HepG2 (cell line): Measurements from ENCODE around the gene FGD3. TPM values are rescaled to one million over a fixed set of nuclear protein-coding genes. Genes with fewer than 3 reads are reported as not detected.

Experiments
- ATAC-seq: fragments of 200-7000 bp; cut with Tn5 transposase; 3 replicates; pipeline ENCODE4 v1.9.1; 2020; ENCODE audit warnings: mild to moderate bottlenecking, moderate library complexity
- BruUV-seq: library from RNA; stranded (reverse); fragments of 400-500 nt; replicated peaks from 2 replicates; lab custom pipeline; 2021; lab: Mats Ljungman, UMichigan
- CTCF ChIA-PET: fragments of 300-600 bp; formaldehyde crosslinking; extraction: SDS; loops from one replicate; lab custom pipeline; 2021; ENCODE audit warnings: low total read pairs, inconsistent platforms, low intra/inter-chr PET ratio; lab: Yijun Ruan, JAX
- POLR2A ChIA-PET: fragments of 350-600 bp; sonication (Branson Sonifier 250); formaldehyde crosslinking; loops from one replicate; lab custom pipeline; 2020; ENCODE audit warnings: antibody characterized with exemption, inconsistent platforms; lab: Yijun Ruan, JAX
- DNase-seq: peaks from one replicate; pipeline ENCODE4 v3.0.0-alpha.2; 2015; ENCODE audit warnings: low spot score
- FAIRE-seq: peaks from 3 replicates; lab custom pipeline; 2011; peaks lifted over from hg19 to GRCh38; lab: Jason Lieb, UNC
- H2AFZ ChIP-seq: one replicate; pipeline ENCODE4 v1.6.1; 2011; ENCODE audit warnings: low read length, inconsistent platforms
- H3K27ac ChIP-seq: fragments of 300-600 bp; 3 replicates; pipeline ENCODE4 v1.8.0; 2011; ENCODE audit warnings: mixed run types, mild to moderate bottlenecking, mixed read lengths, low read length, inconsistent platforms; ENCODE audit not compliant: insufficient read depth; ENCODE audit errors: extremely low read length
- H3K27me3 ChIP-seq, 2 experiments: fragments of 200-600 bp in 1 of 2; 2 replicates in 1 of 2; 3 replicates in 1 of 2; pipeline versions ENCODE4 v1.6.0 to v1.8.0; 2011; ENCODE audit warnings: low read length in 2 of 2, mild to moderate bottlenecking in 2 of 2, moderate library complexity in 2 of 2, inconsistent platforms in 1 of 2; ENCODE audit not compliant: insufficient read depth in 2 of 2, control insufficient read depth in 1 of 2
- H3K36me3 ChIP-seq, 2 experiments: fragments of 200-600 bp in 1 of 2; replicated peaks in 1 of 2; 2 replicates in 1 of 2; 3 replicates in 1 of 2; pipeline versions ENCODE4 v1.5.1 to v1.8.0; 2011; ENCODE audit warnings: low read length in 2 of 2, inconsistent platforms in 1 of 2; ENCODE audit not compliant: insufficient read depth in 2 of 2, control insufficient read depth in 1 of 2
- H3K4me1 ChIP-seq: 2 replicates; pipeline ENCODE4 v1.5.1; 2012; ENCODE audit warnings: low read length, inconsistent platforms; ENCODE audit not compliant: insufficient read depth
- H3K4me2 ChIP-seq: 2 replicates; pipeline ENCODE4 v1.6.0; 2011; ENCODE audit warnings: low read depth, low read length, inconsistent platforms
- H3K4me3 ChIP-seq, 3 experiments: fragments of 200-600 bp in 1 of 3; sonication (generic), shearing (Covaris generic) in 1 of 3; replicated peaks in 1 of 3; 2 replicates each; pipeline ENCODE4 v1.5.1; 2011 to 2016; ENCODE audit warnings: low read length in 3 of 3, inconsistent platforms in 2 of 3, low read depth in 2 of 3, mild to moderate bottlenecking in 2 of 3, control low read depth in 1 of 3, mixed read lengths in 1 of 3; ENCODE audit not compliant: insufficient read depth in 1 of 3
- H3K79me2 ChIP-seq: one replicate; pipeline ENCODE4 v1.6.1; 2011; ENCODE audit warnings: low read length, inconsistent platforms; ENCODE audit not compliant: insufficient read depth
- H3K9ac ChIP-seq: 2 replicates; pipeline ENCODE4 v1.6.0; 2011; ENCODE audit warnings: mild to moderate bottlenecking, low read depth, low read length, inconsistent platforms; ENCODE audit not compliant: insufficient read depth
- H3K9me3 ChIP-seq: 2 replicates; pipeline ENCODE4 v1.5.1; 2012; ENCODE audit warnings: mild to moderate bottlenecking, low read length
- H4K20me1 ChIP-seq: 2 replicates; pipeline ENCODE4 v1.6.0; 2011; ENCODE audit warnings: inconsistent platforms, mild to moderate bottlenecking, low read length, moderate library complexity; ENCODE audit not compliant: insufficient read depth
- BATF2 ChIP-seq: sonication (generic); formaldehyde crosslinking; IDR thresholded peaks from 2 replicates; pipeline ENCODE4 v1.8.0; 2022; ENCODE audit warnings: mild to moderate bottlenecking, missing genetic modification reagents, moderate library complexity
- GABPA ChIP-seq, 2 experiments: IDR thresholded peaks; 2 replicates each; pipeline ENCODE4 v1.6.1; 2011 to 2016; ENCODE audit warnings: low read depth in 2 of 2, low read length in 1 of 2, missing biosample characterization in 1 of 2, missing genetic modification characterization in 1 of 2
- MNT ChIP-seq: fragments of 450-650 bp; IDR thresholded peaks from 2 replicates; pipeline ENCODE4 v1.6.1; 2016
- NFYB ChIP-seq: sonication (generic); formaldehyde crosslinking; IDR thresholded peaks from 2 replicates; pipeline ENCODE4 v1.4.0; 2020; ENCODE audit warnings: missing genetic modification reagents
- NFYC ChIP-seq: IDR thresholded peaks from 2 replicates; pipeline ENCODE4 v1.6.1; 2016; ENCODE audit warnings: missing genetic modification reagents, missing compliant biosample characterization
- PITX1 ChIP-seq: sonication (generic); formaldehyde crosslinking; IDR thresholded peaks from 2 replicates; pipeline ENCODE4 v1.5.1; 2020; ENCODE audit warnings: mild to moderate bottlenecking, missing genetic modification reagents
- ZNF468 ChIP-seq: sonication (generic); formaldehyde crosslinking; IDR thresholded peaks from 2 replicates; pipeline ENCODE4 v1.8.0; 2022; ENCODE audit warnings: mild to moderate bottlenecking, moderate library complexity, missing genetic modification reagents
- ZNF549 ChIP-seq: sonication (generic); formaldehyde crosslinking; IDR thresholded peaks from 2 replicates; pipeline ENCODE4 v1.5.0; 2020; ENCODE audit warnings: missing genetic modification reagents
- ZNF562 ChIP-seq: sonication (generic); formaldehyde crosslinking; IDR thresholded peaks from 2 replicates; pipeline ENCODE4 v1.8.0; 2022; ENCODE audit warnings: missing genetic modification reagents, borderline replicate concordance
- ZNF598 ChIP-seq: sonication (generic); formaldehyde crosslinking; IDR thresholded peaks from 2 replicates; pipeline ENCODE4 v1.5.1; 2020; ENCODE audit warnings: mild to moderate bottlenecking, missing genetic modification reagents, borderline replicate concordance
- ZNF777 ChIP-seq: sonication (generic); formaldehyde crosslinking; IDR thresholded peaks from 2 replicates; pipeline ENCODE4 v1.4.0; 2020; ENCODE audit warnings: missing genetic modification reagents
- ZNF788 ChIP-seq: sonication (generic); formaldehyde crosslinking; IDR thresholded peaks from 2 replicates; pipeline ENCODE4 v1.5.0; 2020; ENCODE audit warnings: mild to moderate bottlenecking, missing genetic modification reagents, borderline replicate concordance
- WGBS: methylation state at CpG from one replicate; pipeline ENCODE4 v1.1.6; 2017; ENCODE audit warnings: low lambda C conversion rate; 5-methylcytosine and 5-hydroxymethylcytosine counted together
- in situ Hi-C: cut with HindIII; loops from 2 replicates; pipeline ENCODE4 v1.10.0; 2017; ENCODE audit warnings: low pct_unique_long_range_greater_than_20kb; ENCODE audit not compliant: extremely low pct_ligation_motif_present
- intact Hi-C: fragments of 100-400 bp; cut with micrococcal nuclease; formaldehyde crosslinking; loops from one replicate; pipeline ENCODE4 v1.10.0; 2022; ENCODE audit not compliant: unreplicated experiment
- polyA plus RNA-seq, 8 experiments: library from polyadenylated mRNA; depleted of rRNA in 3 of 8; stranded (reverse) in 7 of 8; unstranded in 1 of 8; fragments of >200 nt; fragmentation: Illumina TruSeq in 4 of 8; extraction: Trizol in 4 of 8; gene quantifications; 2 replicates each; pipeline versions ENCODE4 v1.2.1 to v1.2.3, GENCODE V29; 2011 to 2016; ENCODE audit warnings: low read depth in 4 of 8, missing spikeins in 1 of 8, mixed read lengths in 1 of 8; ENCODE audit not compliant: insufficient read depth in 1 of 8
- total RNA-seq, 5 experiments: library from RNA; depleted of rRNA; stranded (reverse); fragments of >200 nt; fragmentation: Illumina TruSeq; extraction: Trizol; gene quantifications; 2 replicates each; pipeline ENCODE4 v1.2.3, GENCODE V29; 2016; ENCODE audit warnings: low read depth in 1 of 5
- TF ChIP-seq, protein P1 (sequence below), 2 experiments: fragments of 450-650 bp in 1 of 2; sonication (generic) in 1 of 2; formaldehyde crosslinking; IDR thresholded peaks; 2 replicates each; pipeline versions ENCODE4 v1.5.0 to v1.8.0; 2020 to 2022; ENCODE audit warnings: mild to moderate bottlenecking in 1 of 2, missing genetic modification reagents in 1 of 2

Gene FGD3
- total and polyA plus RNA-seq, 2 of the 13 experiments (the other 11 are each of a cell fraction or from before 2014, with no cell fraction given): 0.53 to 1.1 TPM

GRCh38 chr9:92970467-92970923 is 23.2 kb downstream of the FGD3 start:
- H3K79me2 ChIP-seq: no peaks in the 10 kb centered on the region
- WGBS: 47% methylated on average over 5 of the region's 5 CpGs
- H3K4me3 ChIP-seq: no peak overlapping the region
- no peak overlapping the region for H3K27ac ChIP-seq
- no peaks in the 10 kb centered on the region for H3K36me3 ChIP-seq
- no peaks in the 10 kb centered on the region for H3K9me3 ChIP-seq
- no peaks in the 10 kb centered on the region for H3K27me3 ChIP-seq
- no peak overlapping the region for H3K4me2 ChIP-seq
- ChIA-PET POLR2A (no interaction called here), CTCF (no interaction called here)
- TF ChIP-seq NFYC: no peak
- no peak for TF ChIP-seq ZNF598 (CRISPR knock-in tag)
- no peak for TF ChIP-seq PITX1 (CRISPR knock-in tag)
- peak; percentile 28; the same call in 1 of the 2 replicates for TF ChIP-seq NFYB
- TF ChIP-seq, protein P1, sequence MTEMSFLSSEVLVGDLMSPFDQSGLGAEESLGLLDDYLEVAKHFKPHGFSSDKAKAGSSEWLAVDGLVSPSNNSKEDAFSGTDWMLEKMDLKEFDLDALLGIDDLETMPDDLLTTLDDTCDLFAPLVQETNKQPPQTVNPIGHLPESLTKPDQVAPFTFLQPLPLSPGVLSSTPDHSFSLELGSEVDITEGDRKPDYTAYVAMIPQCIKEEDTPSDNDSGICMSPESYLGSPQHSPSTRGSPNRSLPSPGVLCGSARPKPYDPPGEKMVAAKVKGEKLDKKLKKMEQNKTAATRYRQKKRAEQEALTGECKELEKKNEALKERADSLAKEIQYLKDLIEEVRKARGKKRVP (CRISPR knock-in tag; IDR thresholded peaks at IDR 0.05): no peak
- no peak for TF ChIP-seq BATF2
- no peak for TF ChIP-seq ZNF468
- no peak for TF ChIP-seq ZNF562 (CRISPR knock-in tag)
- TF ChIP-seq ZNF777 (CRISPR knock-in tag): no peak
- no peak for TF ChIP-seq ZNF788 (CRISPR knock-in tag)
- TF ChIP-seq ZNF549 (CRISPR knock-in tag): no peak
- TF ChIP-seq GABPA (IDR thresholded peaks at IDR 0.05; ENCODE audit: low read depth, low read length): no peak
- TF ChIP-seq GABPA (CRISPR knock-in tag; IDR thresholded peaks at IDR 0.05; ENCODE audit: low read depth): no peak
- peak; percentile 79 for TF ChIP-seq MNT
- peaks cover 29% of the 10 kb centered on the region for H3K4me1 ChIP-seq
- no peaks in the 10 kb centered on the region for H4K20me1 ChIP-seq
- no peak overlapping the region for H3K9ac ChIP-seq
- no peak for DNase-seq
- intact Hi-C loops: no loop called here
- FAIRE-seq: no peak
- no peak for ATAC-seq
- BruUV-seq: no TSS peak
- in situ Hi-C loops: no loop called here
- H2AFZ ChIP-seq: no peak overlapping the region
